AG04450 (cell line): ENCODE results near the gene TAF11L11. TPM values are rescaled to one million over a fixed set of nuclear protein-coding genes. Genes with fewer than 3 reads are reported as not detected.
"Not testable (repeated sequence)": the region's sequence is repeated elsewhere in the genome, so short reads cannot be mapped to it uniquely, and the experiment has no call there.

ENCODE experiments used
- CTCF ChIA-PET: fragments of 300-600, 350-600 bp; formaldehyde crosslinking; extraction: SDS; loops from one replicate; lab custom pipeline; 2022; ENCODE audit warnings: antibody characterized with exemption, inconsistent platforms; lab: Charles Lee
- POLR2A ChIA-PET: fragments of 350-600 bp; formaldehyde crosslinking; extraction: SDS; loops from one replicate; lab custom pipeline; 2021; ENCODE audit warnings: antibody characterized with exemption, inconsistent platforms; lab: Yijun Ruan, JAX
- DNase-seq: peaks from one replicate; pipeline ENCODE4 v3.0.0-alpha.2; 2011; ENCODE audit warnings: low read depth, low spot score
- H3K27ac ChIP-seq: one replicate; pipeline ENCODE4 v1.5.1; 2012; ENCODE audit warnings: low read depth, low read length, control low read depth
- H3K27me3 ChIP-seq: one replicate; pipeline ENCODE4 v1.6.0; 2012; ENCODE audit warnings: low read length; ENCODE audit not compliant: control insufficient read depth, insufficient read depth
- H3K4me3 ChIP-seq: 2 replicates; pipeline ENCODE4 v1.5.1; 2011; ENCODE audit warnings: mild to moderate bottlenecking, low read depth, low read length, control low read depth
- H3K9me3 ChIP-seq: 2 replicates; pipeline ENCODE4 v1.5.1; 2012; ENCODE audit warnings: low read length; ENCODE audit not compliant: control insufficient read depth, insufficient read depth
- CTCF ChIP-seq: IDR thresholded peaks from 2 replicates; pipeline ENCODE4 v1.5.1; 2011; ENCODE audit warnings: low read depth, low read length, control low read depth, inconsistent platforms
- polyA minus RNA-seq: library from RNA; depleted of rRNA, polyadenylated mRNA; stranded (reverse); fragments of >200 nt; gene quantifications from 2 replicates; pipeline ENCODE4 v1.2.3, GENCODE V29; 2011; rRNA and poly(A)+ RNA removed
- polyA plus RNA-seq: library from polyadenylated mRNA; depleted of rRNA; stranded (reverse); fragments of >200 nt; gene quantifications from 2 replicates; pipeline ENCODE4 v1.2.3, GENCODE V29; 2011; rRNA removed

TAF11L11 gene
- polyA plus RNA-seq (not detected in 2 replicates), polyA minus RNA-seq (not detected in 2 replicates)

GRCh38 chr5:17603880-17604279, at the start of gene TAF11L11:
Gene TAF11L11, plus strand, starts transcription at chr5:17604183.
- DNase-seq, POLR2A ChIA-PET, H3K4me3 ChIP-seq, CTCF ChIA-PET, H3K27ac ChIP-seq, H3K27me3 ChIP-seq: not testable (repeated sequence)
- H3K9me3 ChIP-seq = peaks cover 10% of the 10 kb centered on the region

- POLR2A ChIA-PET, H3K4me3 ChIP-seq, CTCF ChIA-PET, DNase-seq, H3K27ac ChIP-seq, H3K27me3 ChIP-seq, H3K9me3 ChIP-seq: not testable (repeated sequence)
Measured at GRCh38 chr5:17585658-17586057, 18.3 kb upstream of the TAF11L11 start, which contains the start of gene TAF11L7. Gene TAF11L7, minus strand, starts transcription at chr5:17585758.

- POLR2A ChIA-PET, H3K27ac ChIP-seq, H3K4me3 ChIP-seq, H3K27me3 ChIP-seq, DNase-seq, H3K9me3 ChIP-seq, CTCF ChIA-PET: not testable (repeated sequence)
Measured at GRCh38 chr5:17590860-17591259, 13.1 kb upstream of the TAF11L11 start, which contains the start of gene TAF11L8. Gene TAF11L8, minus strand, starts transcription at chr5:17590960.

- H3K9me3 ChIP-seq, CTCF ChIA-PET, H3K27me3 ChIP-seq, H3K4me3 ChIP-seq, DNase-seq, POLR2A ChIA-PET, H3K27ac ChIP-seq: not testable (repeated sequence)
Measured at GRCh38 chr5:17594255-17594654, 9.7 kb upstream of the TAF11L11 start, which contains the start of gene TAF11L9. Gene TAF11L9, minus strand, starts transcription at chr5:17594394.

- H3K4me3 ChIP-seq, H3K27me3 ChIP-seq, H3K27ac ChIP-seq, DNase-seq, CTCF ChIA-PET, H3K9me3 ChIP-seq, POLR2A ChIA-PET: not testable (repeated sequence)
Measured at GRCh38 chr5:17597728-17598127, 6.3 kb upstream of the TAF11L11 start, which contains the start of gene TAF11L10. Gene TAF11L10, minus strand, starts transcription at chr5:17597828.

- Histone ChIP-seq H3K4me3 (no peak overlapping the region), H3K27ac (no peak overlapping the region), H3K9me3 (peaks cover 13% of the 10 kb centered on the region), H3K27me3 (no peaks in the 10 kb centered on the region)
- POLR2A ChIA-PET = no interaction called here
- DNase-seq = no peak
- no peak for TF ChIP-seq CTCF
- CTCF ChIA-PET = no interaction called here
Measured at GRCh38 chr5:17604951-17605350, 968 bp downstream of the TAF11L11 start.

- H3K27ac ChIP-seq, H3K27me3 ChIP-seq, CTCF ChIA-PET, DNase-seq, POLR2A ChIA-PET, H3K4me3 ChIP-seq: not testable (repeated sequence)
- H3K9me3 ChIP-seq = peaks cover 13% of the 10 kb centered on the region
Measured at GRCh38 chr5:17607461-17607860, 3.5 kb downstream of the TAF11L11 start.

GRCh38 chr5:17610092-17610491, 6.1 kb downstream of the TAF11L11 start, which contains the start of gene TAF11L12:
Gene TAF11L12, plus strand, starts transcription at chr5:17610392.
- CTCF ChIA-PET = not testable (repeated sequence)

More at GRCh38 chr5:17610092-17610491, 6.1 kb downstream of the TAF11L11 start, which contains the start of gene TAF11L12:
- DNase-seq, POLR2A ChIA-PET, H3K27me3 ChIP-seq, H3K27ac ChIP-seq, H3K4me3 ChIP-seq: not testable (repeated sequence)
- peaks cover 14% of the 10 kb centered on the region for H3K9me3 ChIP-seq
